Activated effector memory CD4-positive, alpha-beta T cell treated with anti-CD3 and anti-CD28 coated beads, Interleukin-2, amount 50 U/mL, for 16 hours (primary cell): ENCODE data around the gene STK26.

Source experiments
- DNase-seq: peaks from one replicate; pipeline ENCODE4 v3.0.0-alpha.2; 2020

STK26 gene

DNA sequence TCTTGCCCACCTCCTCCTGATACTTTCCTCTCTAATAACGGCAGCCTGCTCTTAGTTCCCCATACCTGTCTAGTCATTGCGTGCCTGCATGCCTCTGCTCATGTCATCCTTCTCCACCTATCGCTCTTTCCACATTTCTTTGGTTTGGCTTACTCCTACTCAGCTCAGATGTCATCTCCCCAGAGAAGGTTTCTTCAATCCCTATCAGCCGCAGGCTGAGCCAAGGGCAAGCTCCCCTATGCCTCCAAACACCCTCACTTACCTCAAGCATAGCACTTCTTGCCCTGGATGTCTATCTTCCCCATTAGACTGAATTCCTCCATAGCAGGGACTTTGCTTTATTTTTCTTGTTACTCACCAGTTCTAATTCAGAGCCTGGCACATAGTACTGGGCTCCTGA, 78.1 kb downstream of the STK26 start:
- no peak for DNase-seq

- no peak for DNase-seq
Measured at GRCh38 chrX:132101799-132102198, 78.7 kb downstream of the STK26 start.

- DNase-seq: no peak
Measured at GRCh38 chrX:132107291-132107690, 84.2 kb downstream of the STK26 start.

DNA sequence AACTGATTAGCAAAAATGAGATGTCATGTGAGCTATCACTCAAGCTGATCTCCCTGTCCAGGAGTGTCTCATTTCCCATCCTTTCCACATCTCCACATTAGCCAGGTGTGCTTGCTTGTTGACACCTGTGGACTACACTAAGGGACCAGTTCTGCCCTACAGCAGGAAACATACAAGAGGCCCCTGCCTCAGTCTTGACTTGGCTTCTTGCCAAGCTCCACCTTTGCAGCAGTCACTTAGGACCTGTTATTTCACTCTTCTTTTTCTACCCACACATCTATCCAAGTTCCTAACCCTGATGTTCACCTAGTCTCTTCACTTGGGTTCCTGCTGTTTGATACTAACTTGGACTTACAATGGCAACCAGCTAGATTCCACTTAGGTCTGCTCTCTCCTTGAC, 91.5 kb downstream of the STK26 start:
- DNase-seq: no peak

GRCh38 chrX:132115792-132116191, 92.7 kb downstream of the STK26 start:
- no peak for DNase-seq

GRCh38 chrX:132118358-132118757, 95.3 kb downstream of the STK26 start:
- DNase-seq: no peak

DNA sequence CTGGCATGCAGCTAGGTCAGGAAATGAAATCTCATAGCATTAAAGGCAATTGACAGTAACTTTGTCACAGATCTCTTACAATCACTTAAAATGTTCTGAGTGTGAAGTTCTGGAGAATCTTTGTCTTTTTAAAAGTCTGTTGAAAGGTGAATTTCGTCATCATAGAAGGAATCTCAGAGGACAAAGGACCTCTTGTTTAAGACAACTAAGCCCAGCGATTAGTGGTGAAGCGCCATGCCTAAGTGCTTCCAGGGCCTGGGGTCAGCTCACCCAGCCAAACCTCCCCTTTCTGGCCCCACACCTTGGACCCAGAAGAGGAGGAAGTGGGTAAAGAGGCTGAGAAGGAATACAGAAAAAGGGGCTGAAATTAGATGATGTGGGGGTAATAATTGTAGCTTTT, 96.2 kb downstream of the STK26 start:
- no peak for DNase-seq

DNA sequence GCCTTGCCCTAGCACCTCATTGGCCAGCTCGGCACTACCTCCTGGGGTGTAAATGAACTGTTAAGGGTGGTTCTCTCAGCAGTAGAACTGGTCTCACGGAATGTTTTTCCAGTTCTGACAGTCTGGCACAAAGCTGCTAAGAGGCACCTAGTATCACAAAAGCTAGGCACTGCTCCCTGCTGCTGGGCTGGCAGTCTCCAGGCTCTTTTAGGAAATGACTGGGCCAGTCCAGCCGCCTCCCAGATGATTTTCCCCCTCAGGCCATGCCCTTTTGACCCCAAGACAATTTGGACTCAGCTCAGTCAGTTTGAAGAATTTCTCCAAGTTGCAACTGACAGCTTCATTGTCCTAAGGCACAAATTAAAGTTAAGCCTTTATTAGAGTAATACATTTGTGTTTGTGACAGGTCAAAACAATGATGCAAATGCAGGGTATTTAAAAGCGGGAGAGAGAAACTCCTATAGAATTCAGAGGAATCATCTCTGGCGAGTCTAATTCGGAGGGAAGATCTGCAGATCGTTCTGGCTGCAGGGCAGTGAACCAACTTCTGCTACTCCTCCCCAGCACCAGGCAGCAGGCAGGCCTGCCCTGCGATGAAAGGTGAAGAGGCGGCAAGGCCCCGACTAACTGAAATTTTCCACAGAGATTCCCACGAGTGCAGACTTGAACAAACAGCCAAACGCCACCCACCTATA, 96.9 kb downstream of the STK26 start:
- DNase-seq: no peak

GRCh38 chrX:132120913-132121312, 97.8 kb downstream of the STK26 start:
- DNase-seq: no peak
